Stimulated activated CD4-positive, alpha-beta T cell treated with anti-CD3 and anti-CD28 coated beads, TNF-alpha, amount 100 ng/mL, for 4 hours (primary cell): ENCODE results near the gene SSUH2.

Experiments used
- DNase-seq, 3 experiments: peaks; one replicate each; pipeline ENCODE4 v3.0.0-alpha.2; 2020; ENCODE audit warnings: low read depth in 3 of 3

The SSUH2 gene

DNA sequence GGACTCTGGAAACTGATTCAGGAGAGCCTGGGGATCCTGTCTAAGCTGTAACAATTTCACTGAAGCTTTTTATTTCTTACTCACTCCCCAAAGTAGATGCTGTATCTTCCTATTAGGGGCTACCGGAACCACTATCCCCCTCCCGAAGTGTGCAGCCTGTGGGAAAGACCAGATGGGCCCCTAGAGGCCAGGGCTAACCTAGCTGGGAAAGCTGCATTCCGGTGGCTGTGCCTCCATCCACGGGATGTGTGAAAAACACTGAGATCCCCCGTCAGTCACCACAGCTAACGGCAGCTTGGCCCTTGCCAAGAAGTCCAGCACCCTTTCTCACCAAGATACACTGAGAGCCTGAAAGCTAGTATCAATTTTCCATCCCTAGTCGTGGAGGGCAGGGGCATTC, 3.1 kb downstream of the SSUH2 start:
- DNase-seq, result no peak

DNA sequence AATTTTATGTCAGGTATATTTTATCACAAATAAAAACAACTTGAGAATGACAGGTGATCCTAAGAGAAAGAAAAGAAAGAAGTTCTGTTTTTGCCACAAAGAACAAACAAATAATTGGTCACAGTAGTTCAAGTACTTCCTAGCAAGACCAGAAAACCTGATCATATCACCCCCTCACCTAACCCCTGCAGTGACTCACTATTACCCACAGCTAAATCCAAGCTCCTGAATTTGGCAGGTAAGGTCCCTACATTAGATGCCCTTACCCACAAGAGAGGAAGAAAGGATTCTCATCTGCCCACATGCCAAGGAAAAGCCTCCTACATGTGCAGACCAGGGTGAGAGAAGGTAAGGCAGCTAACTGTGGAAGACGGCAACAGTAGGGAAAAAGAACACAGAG, 4.4 kb downstream of the SSUH2 start:
- DNase-seq, result no peak

DNA sequence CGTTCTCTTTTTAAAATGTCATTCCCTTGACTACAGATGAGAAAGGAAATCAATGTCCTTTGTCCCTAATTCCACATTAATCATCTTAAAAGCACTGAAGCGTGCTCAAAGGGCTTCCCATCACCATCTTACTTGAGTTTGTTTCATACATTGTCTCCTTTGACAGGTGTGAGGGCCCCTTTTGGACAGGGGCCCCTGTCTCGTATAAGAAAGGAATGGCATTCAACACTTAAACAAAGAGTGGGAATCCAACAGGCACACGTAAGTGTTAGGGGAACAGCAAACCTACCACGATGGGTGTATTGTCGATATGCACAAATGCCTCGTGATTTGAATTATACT, 5.0 kb downstream of the SSUH2 start:
- DNase-seq, result no peak

DNA sequence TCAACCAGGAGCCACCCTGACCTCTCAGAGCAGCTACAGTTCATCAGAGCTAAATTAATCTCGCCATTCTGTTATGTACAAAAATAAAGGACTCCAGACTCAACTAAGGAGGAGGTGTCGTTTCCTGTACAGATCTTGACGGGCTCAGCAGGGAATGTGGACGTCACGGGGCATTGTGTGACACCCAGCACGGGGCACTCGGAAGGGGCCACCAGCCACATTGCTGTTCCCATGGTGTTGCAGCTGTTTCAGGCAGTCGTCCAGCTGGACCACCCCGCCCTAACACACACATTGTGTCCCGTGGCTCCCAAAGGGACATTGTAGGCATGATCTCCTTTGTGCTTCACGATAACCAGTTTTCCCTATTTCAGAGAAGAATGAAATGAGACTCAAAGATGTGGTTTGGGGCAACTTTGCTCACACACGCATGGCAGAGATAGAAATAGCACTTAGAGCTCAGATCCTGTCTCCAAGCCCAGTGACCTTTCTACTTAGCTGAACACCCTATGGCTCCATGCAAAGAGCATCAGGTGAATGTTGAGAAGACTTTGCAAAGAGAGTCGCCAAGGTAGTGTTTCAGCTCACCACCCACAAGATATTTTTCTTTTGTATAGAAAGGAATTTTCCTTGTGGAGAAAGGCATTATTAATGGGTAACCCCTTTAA, 5.5 kb downstream of the SSUH2 start:
- no peak for DNase-seq

DNA sequence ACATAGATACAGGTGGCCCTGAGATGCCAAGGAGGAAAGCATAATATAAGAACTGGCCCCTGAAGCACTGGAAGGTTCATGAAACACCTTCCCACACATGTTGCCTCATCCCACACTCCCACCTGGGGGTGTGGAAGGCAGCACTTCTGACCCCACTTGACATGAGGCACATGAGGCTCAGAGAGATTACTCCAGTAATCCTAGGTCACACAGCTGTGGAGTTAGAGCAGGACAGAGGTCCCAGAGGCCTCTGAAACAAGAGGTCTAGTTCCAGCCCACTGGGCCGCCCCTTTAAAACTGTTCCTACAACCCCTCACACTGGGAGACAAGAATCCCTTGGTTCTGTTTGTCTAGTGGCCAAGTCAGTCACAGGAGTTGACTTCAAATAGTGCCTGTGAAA, 7.2 kb downstream of the SSUH2 start:
- DNase-seq, result no peak

DNA sequence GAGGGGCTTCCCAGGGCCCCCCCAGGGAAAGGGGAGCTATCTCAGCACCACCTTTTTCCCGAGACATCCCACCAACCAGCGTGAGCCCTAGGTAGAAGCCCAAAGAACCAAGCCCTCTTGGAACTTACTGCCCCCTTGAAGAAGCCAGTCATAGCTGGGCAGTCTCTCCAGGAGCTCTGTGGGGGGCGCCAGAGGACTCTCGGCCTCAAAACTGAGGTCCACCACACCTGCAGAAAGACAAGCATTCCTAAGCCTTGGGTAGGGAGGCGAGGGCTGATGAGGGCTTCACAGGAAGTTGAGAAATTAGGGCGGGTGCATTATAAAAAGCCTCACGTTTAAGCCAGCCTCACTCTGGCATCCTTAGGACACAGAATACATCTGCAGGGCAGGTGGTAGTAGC, 9.0 kb downstream of the SSUH2 start:
- DNase-seq, result no peak

DNA sequence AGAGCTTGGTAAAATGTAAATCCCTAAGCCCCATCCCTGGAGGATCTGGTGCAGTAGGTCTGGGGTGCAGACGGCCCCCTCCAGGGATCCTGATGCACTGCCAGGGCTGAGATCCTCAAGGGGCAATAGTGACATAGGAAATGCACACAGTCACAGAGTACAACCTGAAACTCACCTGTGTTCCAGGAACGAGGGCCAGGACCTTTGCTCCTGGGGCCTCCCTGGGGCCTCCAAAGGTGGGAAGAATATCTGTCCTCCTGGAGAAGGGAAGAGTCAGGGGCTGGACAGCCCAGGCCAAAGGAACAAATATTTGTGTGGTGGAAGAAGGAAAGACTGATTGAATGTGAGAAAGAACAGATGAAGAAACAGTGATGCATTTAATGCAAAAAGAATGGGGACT, 9.5 kb downstream of the SSUH2 start:
- DNase-seq, result no peak

DNA sequence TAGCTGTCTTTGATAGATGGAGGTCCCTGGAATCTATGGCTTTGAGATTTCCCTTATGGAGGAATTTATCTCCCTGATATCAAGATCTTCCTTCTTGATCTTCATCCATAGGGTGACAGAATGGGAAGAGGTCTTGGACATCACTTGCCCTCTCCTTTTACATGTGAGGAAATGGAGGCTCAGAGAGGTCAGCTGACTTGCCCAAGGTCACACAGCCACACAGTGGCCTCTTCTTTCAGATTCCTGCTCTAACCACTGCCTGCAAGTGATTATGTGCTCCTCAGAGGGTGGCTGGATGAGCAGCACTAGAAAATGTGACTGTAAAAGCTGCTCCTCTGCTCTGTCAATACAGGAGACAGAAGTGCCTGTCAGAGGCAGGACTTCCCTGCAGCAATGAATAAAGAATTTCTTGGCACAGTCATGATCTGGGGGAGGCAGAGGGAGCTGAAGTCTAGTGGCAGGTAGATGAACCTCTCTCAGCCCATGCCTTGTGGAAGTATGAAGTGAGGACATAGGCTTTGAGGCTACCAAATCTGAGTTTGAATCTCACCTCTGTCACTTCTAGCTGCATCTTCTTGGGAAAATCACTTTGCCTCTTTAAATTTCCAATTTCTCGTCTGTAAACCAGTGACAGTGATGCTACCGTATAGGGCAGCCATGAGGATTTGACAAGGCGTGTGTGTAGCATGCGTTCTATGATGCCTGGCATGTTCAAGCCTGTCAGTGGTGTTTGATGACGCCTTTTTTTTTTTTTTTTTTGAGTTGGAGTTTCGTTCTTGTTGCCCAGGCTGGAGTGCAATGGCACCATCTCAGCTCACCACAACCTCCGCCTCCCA, 12.0 kb downstream of the SSUH2 start:
- no peak for DNase-seq

DNA sequence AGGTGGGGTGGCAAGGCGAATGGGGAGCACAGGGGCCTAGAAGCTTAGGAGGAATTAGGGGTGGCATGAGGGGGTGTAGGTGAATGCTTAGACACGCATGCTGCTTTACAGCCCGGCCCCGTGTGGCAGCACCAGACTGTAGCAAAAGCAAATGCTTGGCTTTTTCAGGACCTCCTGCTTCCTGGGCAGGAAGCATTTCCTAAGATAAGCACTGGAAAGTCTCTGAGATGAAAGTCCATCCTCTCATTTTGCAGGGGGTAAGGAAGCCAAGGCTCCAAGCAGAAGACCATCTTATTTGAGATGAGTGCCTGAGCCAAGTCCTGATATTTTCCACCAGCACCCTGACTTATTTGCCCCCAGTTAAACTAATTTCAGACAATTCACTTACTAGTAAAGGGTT, 12.9 kb downstream of the SSUH2 start:
- no peak for DNase-seq

DNA sequence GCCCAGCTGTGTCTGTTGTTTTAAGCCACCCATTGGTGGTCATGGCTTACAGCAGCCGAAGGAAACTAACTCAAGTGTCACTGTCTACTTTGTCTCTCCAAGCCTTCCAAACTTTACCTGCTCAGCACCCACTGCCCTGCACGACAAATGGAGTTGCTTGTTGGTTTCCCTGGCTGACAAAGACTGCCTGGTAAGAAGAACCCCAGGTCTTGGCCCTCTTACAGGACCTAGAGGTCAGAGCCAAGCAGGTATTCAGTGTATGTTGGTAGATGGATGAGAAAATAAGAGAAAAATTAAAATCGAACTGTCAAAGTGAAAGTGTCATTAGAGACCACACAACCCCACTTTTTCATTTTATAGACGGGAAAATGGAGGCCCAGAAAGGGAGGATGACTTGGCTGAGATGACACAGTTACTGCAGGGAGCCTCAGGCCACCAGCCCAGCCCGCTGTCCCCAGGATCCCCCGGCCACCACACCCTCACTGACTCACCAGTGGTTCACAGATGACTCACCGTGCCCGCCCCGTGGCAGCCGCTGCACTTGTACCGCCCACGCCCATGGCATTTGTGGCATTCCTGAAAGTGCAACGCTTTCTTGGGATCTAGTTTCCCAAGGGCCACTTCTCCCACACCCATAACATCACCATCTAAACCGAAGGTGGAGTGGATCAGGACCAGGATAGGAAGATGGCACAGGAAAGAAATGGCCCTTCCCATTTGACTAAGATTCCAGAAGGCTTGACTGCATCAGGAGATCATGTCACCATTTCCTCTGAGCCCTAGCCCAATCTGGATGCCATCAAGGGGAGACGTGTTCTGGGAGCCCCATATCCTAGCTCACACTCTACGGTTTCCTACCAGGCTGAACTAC, 15.2 kb downstream of the SSUH2 start:
- peak; percentile 18 to 38 (median 29) for DNase-seq

DNA sequence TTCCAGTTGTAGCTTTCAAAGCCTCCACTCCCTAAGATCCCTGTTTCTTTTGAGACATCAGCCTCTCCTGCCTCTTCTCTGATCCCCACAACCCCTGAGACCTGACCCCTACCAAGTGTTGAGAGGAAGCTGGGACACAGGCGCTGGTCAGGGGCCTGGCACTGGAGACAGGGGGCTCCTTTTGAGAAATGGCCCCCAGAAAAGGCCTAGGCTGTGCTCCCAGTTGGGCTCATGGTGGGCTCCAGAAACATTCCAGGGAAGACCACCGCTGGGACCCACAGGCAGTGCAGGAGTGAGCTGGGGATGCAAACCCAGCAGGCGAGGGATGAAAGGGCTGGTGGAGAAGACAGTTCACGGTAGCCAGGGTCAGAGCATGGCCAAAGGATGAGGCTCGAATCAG, 16.6 kb downstream of the SSUH2 start:
- no peak for DNase-seq

DNA sequence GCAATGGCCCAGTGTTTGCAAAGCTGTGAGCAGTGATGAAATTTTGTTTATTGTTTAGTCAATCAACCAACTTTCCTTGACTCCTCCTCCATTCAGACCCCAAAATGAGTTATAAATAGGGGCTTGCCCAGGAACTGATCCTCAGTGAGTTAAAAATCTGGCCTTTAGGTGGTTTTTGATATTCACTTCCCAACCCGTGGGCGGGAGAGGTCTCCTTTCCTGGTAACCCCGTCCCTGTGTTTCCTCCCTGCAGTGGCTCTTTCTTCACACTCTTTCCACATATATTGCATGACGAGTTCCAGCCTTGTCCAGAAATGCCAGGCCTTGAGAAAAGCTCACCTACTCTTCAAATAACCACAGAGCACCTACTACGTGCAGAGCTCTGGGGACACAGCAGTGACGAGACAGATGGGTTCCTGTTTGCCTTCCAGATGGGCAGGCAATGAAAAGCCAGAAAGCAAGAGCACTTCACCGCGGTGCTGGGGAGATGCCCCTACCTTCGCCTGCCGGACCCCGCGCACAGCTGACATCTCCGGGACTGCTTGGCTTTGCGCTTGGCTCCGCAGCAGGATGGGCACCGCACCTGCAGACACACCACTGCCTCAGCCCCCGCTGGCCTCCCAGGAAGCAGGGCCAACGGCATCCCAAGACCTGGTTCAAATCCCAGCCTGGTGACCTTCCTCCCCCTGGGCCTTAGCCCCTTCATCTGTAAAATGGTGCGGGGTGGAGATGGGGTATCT, 17.2 kb downstream of the SSUH2 start:
- no peak for DNase-seq

DNA sequence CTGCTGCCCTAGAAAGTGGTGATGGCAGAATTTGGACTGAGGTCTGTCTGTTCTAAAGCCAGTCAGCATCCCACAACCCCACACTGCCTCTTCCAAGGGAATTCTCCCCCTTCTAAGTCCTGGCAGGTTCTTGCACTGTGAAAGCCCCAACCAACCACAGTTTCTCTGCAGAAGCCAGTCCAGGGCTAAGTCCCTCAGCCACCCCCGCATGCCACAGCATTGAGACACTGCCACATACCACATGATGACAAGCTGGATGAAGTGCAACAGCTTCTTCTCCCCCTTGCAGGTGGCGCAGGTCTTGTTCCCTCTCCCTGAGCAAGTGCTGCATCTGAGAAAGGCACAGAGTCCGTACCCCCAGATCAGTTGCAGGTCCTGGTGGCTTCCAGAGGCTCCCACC, 18.6 kb downstream of the SSUH2 start:
- DNase-seq, result no peak

DNA sequence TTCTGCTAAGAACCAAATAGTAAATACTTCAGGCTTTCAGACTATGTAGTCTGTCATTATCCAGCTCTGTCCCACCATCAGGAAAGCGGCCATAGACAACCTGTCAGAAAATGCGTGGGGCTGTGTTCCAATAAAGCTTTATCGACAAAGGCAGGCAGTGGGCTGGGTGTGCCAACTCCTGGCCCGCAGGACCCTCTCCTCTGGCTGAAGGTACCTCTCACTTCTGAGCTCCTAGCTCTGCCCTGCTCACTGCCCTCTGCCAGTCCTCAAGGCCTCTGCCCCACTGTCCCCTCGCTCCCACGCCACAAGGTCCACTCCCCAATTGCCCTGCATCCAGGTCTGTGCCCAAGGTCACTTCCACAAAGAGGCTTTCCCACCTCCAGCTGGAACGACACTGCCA, 20.0 kb downstream of the SSUH2 start:
- no peak for DNase-seq

DNA sequence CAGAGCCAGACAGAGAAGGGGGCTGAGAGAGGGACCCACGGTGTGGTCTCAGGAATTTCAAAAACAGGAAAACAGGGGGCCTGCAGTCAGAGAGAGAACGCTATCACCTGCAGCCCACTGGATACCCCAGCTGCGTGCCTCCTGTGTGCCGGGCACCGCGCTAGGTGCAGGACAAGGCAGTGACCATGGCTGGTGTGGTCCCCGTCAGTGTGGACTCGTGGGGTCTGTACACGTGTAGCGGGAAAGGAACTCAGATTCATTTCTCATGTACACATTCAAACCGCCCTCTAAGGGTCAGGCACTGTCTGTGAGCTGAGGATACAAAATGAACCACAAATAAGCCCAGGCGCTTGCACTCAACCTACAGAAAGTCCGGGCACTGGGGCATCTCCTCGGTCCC, 20.9 kb downstream of the SSUH2 start:
- no peak for DNase-seq

DNA sequence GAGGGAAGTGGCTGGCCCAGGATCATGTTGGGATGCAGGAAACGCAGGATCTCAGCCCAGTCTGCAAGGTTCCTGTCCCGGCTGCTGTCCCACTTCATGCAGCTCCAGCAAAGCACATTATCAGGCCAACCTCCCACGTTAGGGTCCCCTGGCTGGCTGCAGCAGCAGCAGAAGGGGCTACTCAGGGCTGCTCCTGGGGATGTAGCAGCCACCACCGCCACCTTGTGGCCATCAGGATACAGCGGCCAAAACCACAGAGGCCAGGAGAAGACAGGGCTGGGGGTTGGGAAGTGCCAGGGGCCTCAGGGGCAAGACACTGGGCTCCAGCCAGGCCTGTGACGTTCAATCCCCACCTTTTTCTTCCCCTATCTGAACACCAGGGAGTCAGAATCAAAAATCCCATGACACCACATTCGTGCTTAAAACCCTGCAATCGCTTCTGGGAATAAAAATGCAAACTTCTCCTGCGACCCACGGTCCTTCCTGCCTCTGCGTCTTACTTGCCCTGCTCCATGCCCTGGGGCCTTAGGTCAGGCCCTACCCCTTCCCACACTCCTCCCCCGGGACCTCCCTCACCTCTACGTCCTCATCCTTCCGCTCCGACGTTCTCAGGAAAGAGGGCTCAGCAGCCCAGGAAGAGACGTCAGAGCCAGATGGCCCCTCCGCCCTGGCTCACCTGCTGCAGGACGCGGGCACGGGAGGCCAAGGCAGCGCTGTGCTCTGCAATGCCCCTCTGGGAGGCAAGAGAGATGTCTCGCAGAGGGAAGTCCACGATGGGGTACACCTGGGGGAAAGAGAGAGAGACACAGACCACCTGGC, 21.5 kb downstream of the SSUH2 start:
- no peak for DNase-seq

DNA sequence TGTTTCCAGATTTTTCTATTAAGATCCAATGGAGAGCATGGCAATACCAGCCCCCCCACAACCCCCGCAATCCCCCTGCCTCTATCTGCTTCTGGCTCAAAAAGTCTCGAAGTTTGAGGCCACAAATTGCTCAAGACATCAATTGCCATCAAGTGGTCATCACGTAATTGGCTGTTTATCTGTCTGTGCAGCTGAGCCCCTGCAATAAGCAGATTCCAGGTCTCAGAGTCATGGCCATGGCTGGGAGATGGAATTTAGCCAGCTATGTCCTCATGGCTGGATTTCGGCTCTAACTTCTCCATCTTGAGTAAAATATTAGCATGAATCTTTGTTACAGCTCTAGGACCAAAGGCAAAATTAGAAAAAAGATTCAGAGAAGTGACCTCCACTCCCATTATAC, 22.7 kb downstream of the SSUH2 start:
- no peak for DNase-seq

DNA sequence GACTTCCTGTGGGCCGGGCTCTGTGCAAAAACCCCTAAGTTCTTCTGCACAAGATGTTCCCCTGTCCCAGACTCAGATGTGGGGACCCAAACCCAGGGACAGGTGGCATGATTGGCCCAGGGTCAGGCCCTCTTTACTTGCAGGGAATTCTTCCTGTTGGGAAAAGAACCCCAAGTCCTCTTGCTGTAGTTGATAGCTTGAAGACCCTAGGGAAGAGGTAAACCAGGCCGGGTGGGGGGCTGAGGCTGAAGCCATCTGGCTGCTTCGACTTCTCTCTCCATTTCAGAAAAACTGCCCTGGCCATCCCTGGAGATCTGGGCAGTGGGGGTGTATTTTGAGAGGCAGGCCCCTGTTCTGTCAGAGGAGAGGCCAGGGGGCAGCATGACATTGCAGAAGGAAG, 23.5 kb downstream of the SSUH2 start:
- no peak for DNase-seq

DNA sequence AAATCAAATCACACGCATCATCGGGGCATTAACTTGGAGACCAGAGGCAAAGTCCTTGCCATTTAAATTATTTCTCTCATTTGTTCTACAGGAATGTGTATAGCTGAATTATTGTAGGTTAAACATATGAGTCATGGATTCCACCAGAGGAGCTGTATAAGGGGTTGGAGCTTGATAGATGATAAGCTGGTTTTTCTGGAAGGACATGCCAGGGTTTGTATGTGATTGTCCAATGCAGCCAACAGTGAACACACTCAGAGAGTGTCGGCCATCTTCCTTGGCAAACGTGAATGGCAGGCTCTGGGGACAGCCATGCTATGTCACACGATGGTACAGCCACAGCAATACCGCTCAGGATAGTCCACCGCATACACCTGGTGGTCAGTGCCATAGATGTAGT, 25.1 kb downstream of the SSUH2 start:
- DNase-seq, result no peak

DNA sequence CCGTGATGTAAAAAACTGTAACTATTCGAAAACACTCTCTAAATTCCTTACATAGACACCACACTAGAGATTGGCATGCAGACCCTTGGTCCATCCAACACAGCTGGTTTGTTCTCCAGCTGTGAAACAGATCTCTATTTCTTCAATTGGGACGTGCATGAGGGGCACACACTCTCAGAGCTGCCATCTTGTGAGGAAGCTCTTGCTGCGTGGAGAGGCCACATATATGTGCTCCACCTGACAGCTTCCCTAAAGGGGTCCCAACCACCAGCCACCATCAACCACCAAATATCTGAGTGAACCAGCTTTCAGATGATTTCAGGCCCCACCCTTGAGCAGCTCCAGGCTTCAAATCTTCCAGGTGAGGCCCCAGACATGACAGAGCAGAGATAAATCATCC, 25.6 kb downstream of the SSUH2 start:
- DNase-seq, result no peak

DNA sequence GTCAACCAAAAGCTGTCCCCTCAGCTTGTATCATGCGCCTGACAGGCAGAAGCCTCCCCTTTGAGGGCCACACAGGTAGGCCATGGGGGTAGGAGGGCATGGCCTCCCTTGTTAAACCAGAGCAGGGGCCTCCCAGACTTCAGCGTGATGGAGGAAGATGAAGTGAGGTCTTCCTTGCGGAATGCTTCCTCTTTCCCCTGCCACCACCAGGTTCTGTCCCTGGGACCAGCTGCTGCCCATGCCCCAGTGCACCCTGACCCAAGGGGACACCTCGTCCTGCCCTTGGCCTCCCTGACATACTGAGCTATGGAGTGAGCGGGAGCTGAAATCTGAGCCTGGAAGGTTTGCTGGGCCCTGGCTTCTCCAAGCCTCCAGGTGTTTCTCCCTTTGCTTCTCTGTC, 26.7 kb downstream of the SSUH2 start:
- no peak for DNase-seq
